ACC112 (cell line): ENCODE data around the gene ENDOD1.

Experiments
- H2AFZ ChIP-seq: fragments of 200-600 bp; sonication (generic); one replicate; pipeline ENCODE4 v1.6.0; 2017; ENCODE audit warnings: antibody characterized with exemption, low read length; ENCODE audit not compliant: unreplicated experiment
- H3K27ac ChIP-seq: fragments of 200-600 bp; sonication (generic); 2 replicates; pipeline ENCODE4 v1.5.1; 2014; ENCODE audit warnings: low read depth, mild to moderate bottlenecking, antibody characterized with exemption, low read length, moderate library complexity
- H3K27me3 ChIP-seq: fragments of 200-600 bp; sonication (generic); 2 replicates; pipeline ENCODE4 v1.6.1; 2014; ENCODE audit warnings: mild to moderate bottlenecking, antibody characterized with exemption, low read length, moderate library complexity, mixed read lengths; ENCODE audit not compliant: insufficient read depth
- H3K36me3 ChIP-seq: fragments of 200-600 bp; sonication (generic); 2 replicates; pipeline ENCODE4 v1.6.1; 2016; ENCODE audit warnings: mild to moderate bottlenecking, antibody characterized with exemption, low read length, moderate library complexity, mixed read lengths; ENCODE audit not compliant: insufficient read depth
- H3K4me1 ChIP-seq: fragments of 200-600 bp; sonication (generic); one replicate; pipeline ENCODE4 v1.6.1; 2016; ENCODE audit warnings: low read length, mixed read lengths; ENCODE audit not compliant: insufficient read depth, unreplicated experiment, control insufficient read depth
- H3K4me3 ChIP-seq: fragments of 200-600 bp; sonication (generic); 2 replicates; pipeline ENCODE4 v1.5.1; 2014; ENCODE audit warnings: mild to moderate bottlenecking, low read depth, low read length
- H3K79me2 ChIP-seq: fragments of 200-600 bp; sonication (generic); one replicate; pipeline ENCODE4 v1.6.0; 2016; ENCODE audit warnings: low read length; ENCODE audit not compliant: control insufficient read depth, unreplicated experiment, insufficient read depth

The ENDOD1 gene

DNA sequence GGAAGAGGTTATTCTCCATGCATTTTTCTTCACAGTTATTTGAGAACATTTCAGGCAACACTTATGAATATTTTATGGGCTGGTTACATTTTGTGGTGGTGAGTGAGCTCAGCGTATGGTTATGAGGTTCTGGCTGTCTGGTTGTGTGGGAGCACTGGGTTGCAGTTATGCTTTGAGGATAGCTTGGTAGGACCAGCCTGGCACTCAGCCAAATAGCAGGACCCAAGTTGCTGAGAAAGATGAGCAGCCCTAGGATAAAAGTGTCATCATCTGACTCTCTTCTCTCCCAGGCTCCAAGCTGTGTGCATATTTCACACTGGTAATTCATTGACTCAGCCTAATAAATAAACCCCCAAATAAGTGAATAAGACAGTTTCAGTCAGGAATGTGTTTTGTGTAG, 31.0 kb upstream of the ENDOD1 start:
- Histone ChIP-seq H3K79me2 (no peaks in the 10 kb centered on the region), H3K4me1 (no peaks in the 10 kb centered on the region), H3K27ac (no peak overlapping the region), H2AFZ (no peak overlapping the region), H3K27me3 (peaks cover 22% of the 10 kb centered on the region), H3K4me3 (no peak overlapping the region), H3K36me3 (no peaks in the 10 kb centered on the region)

DNA sequence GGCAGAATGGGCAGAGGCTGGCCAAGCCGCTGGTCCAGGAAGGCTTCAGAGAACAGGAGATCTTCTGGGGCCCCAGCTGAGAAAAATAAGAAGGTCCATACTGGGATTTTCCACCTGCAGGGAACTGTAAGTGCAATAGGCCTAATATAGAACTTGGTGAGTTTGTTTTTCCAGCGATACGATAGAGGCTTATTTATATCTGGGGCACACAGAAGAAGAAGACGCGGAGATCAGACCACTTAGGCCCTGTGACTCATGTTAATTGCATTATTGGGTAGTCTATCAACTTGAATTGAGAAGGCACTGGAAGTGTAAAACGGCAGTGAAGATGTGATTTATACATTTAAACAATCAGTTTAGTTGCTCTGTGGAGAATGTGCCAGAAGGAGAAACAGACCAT, 30.6 kb upstream of the ENDOD1 start:
- Histone ChIP-seq H3K36me3 (no peaks in the 10 kb centered on the region), H3K27me3 (peaks cover 22% of the 10 kb centered on the region)

DNA sequence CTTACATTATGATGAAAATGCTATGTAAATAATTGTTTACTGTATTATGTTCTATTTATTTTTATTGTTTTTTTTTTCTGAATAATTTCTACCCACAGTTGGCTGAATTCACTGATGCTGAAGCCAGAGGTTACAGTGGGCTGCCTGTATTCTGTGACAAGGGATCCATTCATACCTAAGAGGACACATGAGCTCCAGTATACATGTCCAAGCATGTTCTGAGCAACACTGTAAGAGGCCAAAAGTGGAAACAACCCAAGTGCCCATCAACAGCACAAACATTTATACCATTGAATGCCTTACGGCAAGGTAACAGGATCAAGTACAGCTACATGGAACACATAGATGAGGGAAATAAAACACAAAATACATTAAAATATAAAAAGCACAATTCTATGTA, 24.3 kb upstream of the ENDOD1 start:
- Histone ChIP-seq H3K27me3 (peaks cover 8% of the 10 kb centered on the region; the same call in 1 of the 2 replicates), H3K4me1 (peaks cover 10% of the 10 kb centered on the region), H2AFZ (no peak overlapping the region), H3K4me3 (no peak overlapping the region), H3K27ac (no peak overlapping the region), H3K36me3 (no peaks in the 10 kb centered on the region), H3K79me2 (peaks cover 21% of the 10 kb centered on the region)

More for the DNA sequence above, 30.6 kb upstream of the ENDOD1 start:
- Histone ChIP-seq H3K4me1 (no peaks in the 10 kb centered on the region), H3K79me2 (no peaks in the 10 kb centered on the region), H2AFZ (no peak overlapping the region), H3K27ac (no peak overlapping the region), H3K4me3 (no peak overlapping the region)

DNA sequence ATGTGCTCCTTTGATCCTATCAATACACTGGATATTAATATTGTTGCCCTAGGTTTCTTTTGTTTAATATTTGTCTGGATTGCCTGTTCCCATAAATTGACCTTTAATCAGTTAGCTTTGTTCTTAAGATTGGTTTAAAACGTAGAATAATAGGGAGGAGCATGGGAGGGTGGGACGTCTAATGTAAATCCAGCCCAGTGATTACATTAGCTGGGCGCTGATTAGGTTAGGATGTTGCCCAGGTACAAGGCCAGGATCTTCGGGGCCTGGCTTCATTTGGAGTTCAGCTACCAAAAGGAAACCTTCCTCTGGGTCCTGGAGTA, 23.0 kb upstream of the ENDOD1 start, which contains the start of gene SRSF8:
TSS of gene SRSF8 (plus strand) at position 204 of the 323 bp plus-strand sequence. CDS start 308 bp downstream, outside the sequence.
- Histone ChIP-seq H3K4me1 (peaks cover 10% of the 10 kb centered on the region), H3K27ac (peak within 1 kb of the TSS; percentile 61), H3K36me3 (no peaks in the 10 kb centered on the region), H2AFZ (peak within 1 kb of the TSS; percentile 70), H3K27me3 (no peaks in the 10 kb centered on the region), H3K4me3 (peak within 1 kb of the TSS; percentile 89), H3K79me2 (peaks cover 24% of the 10 kb centered on the region)

DNA sequence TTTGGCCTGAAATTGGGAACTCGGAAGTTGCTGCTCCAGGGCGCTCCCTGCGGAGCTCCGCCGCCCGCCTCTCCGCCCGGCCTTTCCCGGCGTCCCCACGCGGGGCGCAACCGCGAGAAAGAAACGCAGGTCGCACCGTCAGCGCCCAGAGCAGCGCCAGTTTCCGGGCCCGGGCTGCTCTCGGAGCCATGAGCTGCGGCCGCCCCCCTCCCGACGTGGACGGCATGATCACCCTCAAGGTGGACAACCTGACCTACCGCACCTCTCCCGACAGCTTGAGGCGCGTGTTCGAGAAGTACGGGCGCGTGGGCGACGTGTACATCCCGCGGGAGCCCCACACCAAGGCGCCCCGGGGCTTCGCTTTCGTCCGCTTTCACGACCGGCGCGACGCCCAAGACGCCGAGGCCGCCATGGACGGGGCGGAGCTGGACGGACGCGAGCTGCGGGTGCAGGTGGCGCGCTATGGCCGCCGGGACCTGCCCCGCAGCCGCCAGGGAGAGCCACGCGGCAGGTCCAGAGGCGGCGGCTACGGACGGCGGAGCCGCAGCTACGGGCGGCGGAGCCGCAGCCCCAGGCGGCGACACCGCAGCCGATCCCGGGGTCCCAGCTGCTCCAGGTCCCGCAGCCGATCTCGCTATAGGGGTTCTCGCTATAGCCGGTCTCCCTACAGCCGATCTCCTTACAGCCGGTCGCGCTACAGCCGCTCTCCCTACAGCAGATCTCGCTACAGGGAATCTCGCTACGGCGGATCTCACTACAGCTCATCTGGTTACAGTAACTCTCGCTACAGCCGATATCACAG, 22.4 kb upstream of the ENDOD1 start:
- Histone ChIP-seq H3K36me3 (no peaks in the 10 kb centered on the region), H3K79me2 (peaks cover 24% of the 10 kb centered on the region), H3K27me3 (no peaks in the 10 kb centered on the region), H3K4me3 (peak overlapping the region; percentile 89), H3K4me1 (peaks cover 10% of the 10 kb centered on the region), H3K27ac (peak overlapping the region; percentile 61), H2AFZ (peak overlapping the region; percentile 70)

DNA sequence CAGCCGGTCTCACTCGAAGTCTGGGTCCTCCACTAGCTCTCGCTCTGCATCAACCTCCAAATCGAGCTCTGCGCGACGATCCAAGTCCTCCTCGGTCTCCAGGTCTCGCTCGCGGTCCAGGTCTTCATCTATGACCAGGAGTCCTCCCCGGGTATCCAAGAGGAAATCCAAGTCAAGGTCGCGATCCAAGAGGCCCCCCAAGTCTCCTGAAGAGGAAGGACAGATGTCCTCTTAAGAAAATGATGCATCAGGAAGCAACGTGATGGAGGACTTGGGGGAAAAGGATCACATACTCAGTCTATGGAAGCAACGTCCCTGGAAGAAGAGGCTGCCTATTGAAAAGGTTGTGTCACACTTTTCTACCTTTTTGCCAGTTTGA, 21.8 kb upstream of the ENDOD1 start:
- no peaks in the 10 kb centered on the region for H3K36me3 ChIP-seq
- H3K4me1 ChIP-seq: peaks cover 10% of the 10 kb centered on the region
- H3K79me2 ChIP-seq: peaks cover 24% of the 10 kb centered on the region
- H3K4me3 ChIP-seq: peak overlapping the region; percentile 89
- H2AFZ ChIP-seq: peak overlapping the region; percentile 66
- H3K27ac ChIP-seq: peak overlapping the region; percentile 61
- no peaks in the 10 kb centered on the region for H3K27me3 ChIP-seq

DNA sequence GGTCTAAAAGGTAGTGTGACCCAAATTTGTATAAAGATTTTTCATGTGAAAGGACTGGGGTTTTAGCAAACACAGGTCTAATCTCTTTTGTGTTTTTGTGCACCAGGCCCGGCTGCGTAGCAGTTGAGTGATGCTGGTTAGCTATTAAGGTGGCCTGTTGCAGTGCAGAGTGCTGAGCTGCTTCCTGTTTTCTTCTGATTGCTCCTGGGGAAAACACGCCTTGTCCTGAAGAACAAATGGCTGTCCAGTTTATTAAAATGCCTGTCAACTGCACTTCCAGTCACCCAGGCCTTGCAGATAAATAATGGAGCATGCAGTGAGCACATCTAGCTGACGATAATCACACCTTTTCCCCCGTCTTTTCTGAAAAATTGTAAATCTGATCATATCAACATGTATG, 21.1 kb upstream of the ENDOD1 start:
- Histone ChIP-seq H3K4me3 (peak overlapping the region; percentile 89), H2AFZ (no peak overlapping the region), H3K79me2 (peaks cover 24% of the 10 kb centered on the region), H3K4me1 (peaks cover 10% of the 10 kb centered on the region), H3K36me3 (no peaks in the 10 kb centered on the region), H3K27ac (peak overlapping the region; percentile 61), H3K27me3 (no peaks in the 10 kb centered on the region)

DNA sequence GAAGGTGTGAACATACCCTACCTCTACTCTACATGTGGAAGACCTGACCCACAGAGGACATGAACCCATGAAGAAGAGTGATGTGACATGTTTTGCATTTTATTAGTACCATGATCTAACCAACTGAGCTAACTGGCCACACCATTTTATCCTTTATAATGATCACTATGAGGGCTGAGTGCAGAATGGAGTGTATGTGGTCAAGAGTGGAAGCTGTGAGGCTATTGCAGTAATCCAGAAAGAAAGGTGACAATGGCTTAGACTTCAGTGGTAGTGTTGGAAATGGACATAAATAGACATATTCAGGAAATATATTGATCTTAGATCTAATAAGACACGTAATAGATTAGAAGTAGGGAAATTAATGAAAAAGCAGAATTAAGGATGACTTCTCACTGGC, 19.2 kb upstream of the ENDOD1 start:
- Histone ChIP-seq H3K36me3 (no peaks in the 10 kb centered on the region), H3K27me3 (no peaks in the 10 kb centered on the region), H2AFZ (no peak overlapping the region), H3K79me2 (peaks cover 24% of the 10 kb centered on the region), H3K4me1 (peaks cover 22% of the 10 kb centered on the region), H3K27ac (no peak overlapping the region), H3K4me3 (no peak overlapping the region)

DNA sequence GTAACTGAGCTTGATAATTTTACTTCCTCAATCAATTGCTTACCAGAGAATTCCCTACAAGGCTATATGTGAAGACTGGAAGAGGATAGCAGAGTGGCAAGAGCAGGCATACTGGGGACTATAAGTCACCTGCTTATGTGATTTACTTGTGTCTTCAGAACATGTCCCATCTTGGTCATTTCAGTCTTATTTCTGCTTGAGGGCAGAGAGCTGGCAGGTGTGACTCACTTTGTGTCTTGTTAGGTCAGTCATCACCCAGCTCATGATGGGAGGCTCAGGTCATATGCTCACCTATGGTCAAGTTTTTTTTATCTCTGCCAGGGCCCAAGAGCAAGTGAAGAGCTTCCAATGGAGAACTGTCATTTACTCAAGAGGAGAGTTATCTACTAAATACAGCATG, 16.7 kb upstream of the ENDOD1 start:
- Histone ChIP-seq H3K27me3 (no peaks in the 10 kb centered on the region), H3K79me2 (peaks cover 21% of the 10 kb centered on the region), H2AFZ (no peak overlapping the region), H3K36me3 (no peaks in the 10 kb centered on the region), H3K4me1 (peaks cover 32% of the 10 kb centered on the region), H3K27ac (no peak overlapping the region), H3K4me3 (no peak overlapping the region)

DNA sequence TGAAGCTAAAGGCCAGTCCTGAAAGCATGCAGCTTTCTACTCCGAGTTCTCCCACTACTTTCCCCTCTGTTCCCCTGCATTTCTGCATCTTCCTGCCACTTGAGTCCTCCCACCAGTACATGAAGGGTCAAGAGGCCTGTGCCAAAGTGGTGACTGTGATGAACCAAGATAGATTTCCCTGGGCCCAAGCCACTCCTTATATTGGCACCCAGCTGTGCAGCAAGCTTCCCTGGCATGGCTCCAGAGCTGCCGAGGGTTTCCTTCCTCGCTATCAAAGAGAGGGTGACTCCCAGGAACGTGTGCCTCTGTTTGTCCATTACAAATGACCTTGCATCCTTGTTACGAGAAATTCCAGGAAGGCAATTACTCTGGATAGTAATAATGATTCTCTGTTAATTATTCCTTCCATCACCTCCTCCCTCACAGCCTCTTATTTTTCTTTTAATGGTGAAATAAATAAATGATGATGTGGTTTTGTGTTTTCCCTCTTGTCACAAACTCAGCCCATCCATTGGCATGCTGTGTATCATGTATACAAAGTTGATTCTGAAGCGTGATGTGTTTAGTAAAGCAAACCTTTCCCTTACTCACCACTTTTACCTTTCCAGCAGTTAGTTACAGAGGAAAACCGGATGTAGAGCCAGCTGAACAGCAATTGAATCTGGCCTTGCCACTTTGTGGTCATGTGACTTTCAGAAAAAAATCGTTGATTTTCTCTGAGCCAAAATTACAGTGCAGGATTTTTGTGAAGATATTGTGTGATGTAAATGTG, 14.7 kb upstream of the ENDOD1 start:
- Histone ChIP-seq H3K79me2 (peaks cover 4% of the 10 kb centered on the region), H3K36me3 (no peaks in the 10 kb centered on the region), H3K4me1 (peaks cover 40% of the 10 kb centered on the region), H3K4me3 (no peak overlapping the region), H3K27me3 (no peaks in the 10 kb centered on the region), H2AFZ (no peak overlapping the region), H3K27ac (peak overlapping the region; percentile 81)

DNA sequence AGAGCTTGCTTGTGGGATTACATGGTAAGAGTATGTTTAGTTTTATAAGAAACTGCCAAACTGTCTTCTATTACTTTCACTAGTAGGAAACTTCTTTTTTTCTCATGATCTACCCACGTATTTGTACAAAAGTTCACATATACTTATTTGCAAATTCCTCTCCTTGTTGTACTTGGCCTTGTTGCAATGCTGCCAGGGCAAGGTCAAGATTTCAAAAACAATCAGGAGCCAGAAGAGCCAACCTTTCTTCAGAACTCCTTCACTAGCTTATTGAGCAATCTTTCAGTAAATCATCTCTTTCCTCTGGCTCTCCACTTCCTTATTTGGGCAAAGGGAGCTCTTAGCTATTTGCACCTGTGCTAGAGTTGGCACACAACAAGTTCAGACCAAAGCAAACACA, 13.2 kb upstream of the ENDOD1 start:
- H3K4me1 ChIP-seq: peaks cover 52% of the 10 kb centered on the region

More for the DNA sequence above, 13.2 kb upstream of the ENDOD1 start:
- Histone ChIP-seq H3K79me2 (no peaks in the 10 kb centered on the region), H3K27me3 (no peaks in the 10 kb centered on the region), H2AFZ (no peak overlapping the region), H3K4me3 (peak overlapping the region; percentile 17; the same call in 1 of the 2 replicates), H3K36me3 (no peaks in the 10 kb centered on the region), H3K27ac (peak overlapping the region; percentile 81)
